ENCODE measurements around the gene ZCCHC17. TPM values are rescaled to one million over a fixed set of nuclear protein-coding genes. Genes with fewer than 3 reads are reported as not detected.

Gene ZCCHC17
- total and polyA plus RNA-seq, 2 donors = 32.6 to 35.4 TPM

DNA sequence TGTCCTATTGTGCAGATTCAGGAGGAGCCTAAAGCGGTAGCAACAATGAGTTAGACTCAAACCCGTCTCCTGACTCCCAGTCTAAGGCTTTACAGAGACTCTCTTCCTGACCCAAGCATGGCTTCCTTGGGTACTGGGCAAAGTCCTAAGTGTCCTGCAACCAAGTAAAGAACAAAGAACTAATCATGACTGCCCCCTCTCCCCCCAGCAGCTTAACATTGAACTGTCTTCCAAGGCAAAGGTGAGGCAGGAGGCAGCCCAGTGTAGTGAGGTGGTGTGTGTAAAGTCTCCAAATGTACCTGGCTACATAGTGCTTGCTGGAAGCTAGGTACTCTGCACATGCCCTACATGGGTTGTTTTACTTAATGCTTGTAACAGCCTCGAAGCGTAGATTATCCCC is 73.7 kb downstream of the ZCCHC17 start:
- DNase-seq (ENCODE audit: low read depth in 6 of 9, low spot score in 9 of 9) = no peak
- Histone ChIP-seq H3K9me3 (ENCODE audit: control insufficient read depth in 2 of 2, insufficient read depth in 1 of 2, low read length in 1 of 2) (no peaks in the 10 kb centered on the region), H3K4me3 (ENCODE audit: low read length in 2 of 2) (no peak overlapping the region), H3K27me3 (ENCODE audit: control insufficient read depth in 2 of 2, insufficient read depth in 1 of 2, low read length in 1 of 2) (peaks cover 0 to 15% of the 10 kb centered on the region in 2 donors), H3K36me3 (ENCODE audit: control insufficient read depth in 2 of 2, insufficient read depth in 2 of 2, low read length in 1 of 2) (peaks cover 4 to 14% of the 10 kb centered on the region in 2 donors), H3K4me1 (ENCODE audit: control insufficient read depth in 2 of 2, insufficient read depth in 2 of 2, low read length in 2 of 2) (peaks cover 4 to 14% of the 10 kb centered on the region in 2 donors), H3K27ac (ENCODE audit: low read depth in 1 of 2, low read length in 1 of 2) (no peak overlapping the region)
- WGBS = 98% methylated on average over 4 of the region's 4 CpGs

DNA sequence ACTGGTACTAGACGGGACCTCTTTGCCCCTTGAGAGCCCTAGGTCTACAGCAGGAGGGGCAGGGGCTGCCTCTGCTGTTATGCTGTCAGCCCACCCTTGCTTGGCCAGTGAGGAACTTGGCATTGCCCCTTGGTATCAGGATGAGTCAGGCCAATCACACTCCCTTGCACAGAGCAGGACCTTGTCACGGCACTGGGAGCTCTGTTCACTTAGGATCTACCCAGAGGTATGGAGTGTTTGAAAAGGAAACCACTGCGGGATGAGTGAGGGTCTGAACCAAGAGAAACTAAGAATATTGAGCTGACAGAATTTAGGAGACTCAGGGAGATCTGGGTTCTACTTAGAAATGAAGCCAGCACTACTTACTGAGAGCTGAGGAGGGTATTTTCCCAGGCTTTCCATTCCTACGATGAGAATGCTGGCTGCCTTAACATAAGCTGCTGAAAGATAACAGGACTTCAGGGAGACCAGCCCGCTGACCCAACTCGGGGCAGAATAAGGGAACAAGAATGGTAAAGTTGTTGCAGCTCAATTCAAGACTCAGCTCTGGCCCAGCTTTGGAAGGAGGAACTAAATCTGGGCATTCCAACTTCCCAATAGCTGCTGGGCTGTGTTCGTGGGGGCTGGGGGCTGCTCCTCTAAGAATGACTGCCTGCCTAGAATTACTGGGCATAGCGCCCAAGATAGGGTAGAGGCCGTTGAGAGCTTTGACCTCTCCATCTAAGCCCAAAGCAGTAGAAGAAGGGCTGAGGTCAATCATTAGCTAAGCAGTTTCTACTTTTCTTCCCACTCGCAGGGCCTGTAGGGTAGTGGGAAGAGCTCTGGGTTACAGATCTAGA is 74.5 kb downstream of the ZCCHC17 start:
- 87% methylated on average over 10 of the region's 10 CpGs for WGBS
- H3K4me1 ChIP-seq (ENCODE audit: control insufficient read depth in 2 of 2, insufficient read depth in 2 of 2, low read length in 2 of 2) = peaks cover 4 to 14% of the 10 kb centered on the region in 2 donors
- no peaks in the 10 kb centered on the region for H3K9me3 ChIP-seq (ENCODE audit: control insufficient read depth in 2 of 2, insufficient read depth in 1 of 2, low read length in 1 of 2)
- no peak overlapping the region for H3K4me3 ChIP-seq (ENCODE audit: low read length in 2 of 2)
- no peak for DNase-seq (ENCODE audit: low read depth in 6 of 9, low spot score in 9 of 9)
- peaks cover 0 to 15% of the 10 kb centered on the region in 2 donors for H3K27me3 ChIP-seq (ENCODE audit: control insufficient read depth in 2 of 2, insufficient read depth in 1 of 2, low read length in 1 of 2)
- peaks cover 0 to 8% of the 10 kb centered on the region in 2 donors for H3K36me3 ChIP-seq (ENCODE audit: control insufficient read depth in 2 of 2, insufficient read depth in 2 of 2, low read length in 1 of 2)
- no peak overlapping the region for H3K27ac ChIP-seq (ENCODE audit: low read depth in 1 of 2, low read length in 1 of 2)

DNA sequence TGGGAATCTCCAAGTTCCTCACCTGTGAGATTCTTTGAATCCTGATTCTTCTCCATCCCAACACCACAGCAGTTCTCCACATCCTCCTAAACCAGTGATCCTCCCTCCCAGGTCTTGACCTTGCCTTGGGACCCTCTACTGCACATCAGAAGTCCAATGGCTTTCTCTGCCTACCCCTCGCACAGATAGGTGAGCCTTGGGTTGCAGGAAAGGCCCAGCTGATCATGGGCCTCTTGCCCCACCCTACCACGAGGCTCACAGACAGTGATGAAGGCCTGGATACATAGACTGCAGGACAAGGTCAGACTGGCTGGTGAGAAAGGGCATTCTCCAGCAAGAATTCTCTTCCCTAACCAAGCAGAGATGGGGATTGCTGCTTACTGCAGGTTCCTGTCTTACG is 75.2 kb downstream of the ZCCHC17 start:
- Histone ChIP-seq H3K27ac (ENCODE audit: low read depth in 1 of 2, low read length in 1 of 2) (no peak overlapping the region), H3K4me3 (ENCODE audit: low read length in 2 of 2) (no peak overlapping the region), H3K27me3 (ENCODE audit: control insufficient read depth in 2 of 2, insufficient read depth in 1 of 2, low read length in 1 of 2) (peaks cover 0 to 15% of the 10 kb centered on the region in 2 donors), H3K36me3 (ENCODE audit: control insufficient read depth in 2 of 2, insufficient read depth in 2 of 2, low read length in 1 of 2) (peaks cover 0 to 3% of the 10 kb centered on the region in 2 donors), H3K9me3 (ENCODE audit: control insufficient read depth in 2 of 2, insufficient read depth in 1 of 2, low read length in 1 of 2) (peaks cover 0 to 3% of the 10 kb centered on the region in 2 donors), H3K4me1 (ENCODE audit: control insufficient read depth in 2 of 2, insufficient read depth in 2 of 2, low read length in 2 of 2) (peaks cover 4 to 14% of the 10 kb centered on the region in 2 donors)
- no peak for DNase-seq (ENCODE audit: low read depth in 6 of 9, low spot score in 9 of 9)
- whole genome bisulfite sequencing = 96% methylated on average over 3 of the region's 3 CpGs

DNA sequence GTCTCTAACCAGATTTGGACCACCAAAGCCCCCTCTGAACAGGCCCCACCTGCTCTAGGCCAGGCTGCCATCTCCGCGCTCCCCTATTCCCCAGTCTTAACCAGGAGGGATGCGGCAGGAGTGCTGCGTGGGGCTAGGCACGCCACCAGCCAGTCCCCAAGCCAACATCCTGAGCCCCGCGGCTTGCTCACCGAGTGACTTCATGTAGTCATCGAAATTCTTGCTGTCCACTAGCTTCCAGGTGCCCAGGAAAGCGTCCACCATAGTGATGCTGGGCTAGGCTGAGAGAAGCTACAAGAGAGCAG is 75.9 kb downstream of the ZCCHC17 start:
- DNase-seq (ENCODE audit: low read depth in 6 of 9, low spot score in 9 of 9) = no peak
- H3K36me3 ChIP-seq (ENCODE audit: control insufficient read depth in 2 of 2, insufficient read depth in 2 of 2, low read length in 1 of 2) = no peaks in the 10 kb centered on the region
- H3K4me1 ChIP-seq (ENCODE audit: control insufficient read depth in 2 of 2, insufficient read depth in 2 of 2, low read length in 2 of 2) = peaks cover 4 to 14% of the 10 kb centered on the region in 2 donors
- no peak overlapping the region for H3K27ac ChIP-seq (ENCODE audit: low read depth in 1 of 2, low read length in 1 of 2)
- peaks cover 0 to 3% of the 10 kb centered on the region in 2 donors for H3K9me3 ChIP-seq (ENCODE audit: control insufficient read depth in 2 of 2, insufficient read depth in 1 of 2, low read length in 1 of 2)
- peak overlapping the region in 1 of 2 donors; percentile 38 for H3K4me3 ChIP-seq (ENCODE audit: low read length in 2 of 2)
- WGBS = 57% methylated on average over 10 of the region's 10 CpGs
- peaks cover 0 to 15% of the 10 kb centered on the region in 2 donors for H3K27me3 ChIP-seq (ENCODE audit: control insufficient read depth in 2 of 2, insufficient read depth in 1 of 2, low read length in 1 of 2)

DNA sequence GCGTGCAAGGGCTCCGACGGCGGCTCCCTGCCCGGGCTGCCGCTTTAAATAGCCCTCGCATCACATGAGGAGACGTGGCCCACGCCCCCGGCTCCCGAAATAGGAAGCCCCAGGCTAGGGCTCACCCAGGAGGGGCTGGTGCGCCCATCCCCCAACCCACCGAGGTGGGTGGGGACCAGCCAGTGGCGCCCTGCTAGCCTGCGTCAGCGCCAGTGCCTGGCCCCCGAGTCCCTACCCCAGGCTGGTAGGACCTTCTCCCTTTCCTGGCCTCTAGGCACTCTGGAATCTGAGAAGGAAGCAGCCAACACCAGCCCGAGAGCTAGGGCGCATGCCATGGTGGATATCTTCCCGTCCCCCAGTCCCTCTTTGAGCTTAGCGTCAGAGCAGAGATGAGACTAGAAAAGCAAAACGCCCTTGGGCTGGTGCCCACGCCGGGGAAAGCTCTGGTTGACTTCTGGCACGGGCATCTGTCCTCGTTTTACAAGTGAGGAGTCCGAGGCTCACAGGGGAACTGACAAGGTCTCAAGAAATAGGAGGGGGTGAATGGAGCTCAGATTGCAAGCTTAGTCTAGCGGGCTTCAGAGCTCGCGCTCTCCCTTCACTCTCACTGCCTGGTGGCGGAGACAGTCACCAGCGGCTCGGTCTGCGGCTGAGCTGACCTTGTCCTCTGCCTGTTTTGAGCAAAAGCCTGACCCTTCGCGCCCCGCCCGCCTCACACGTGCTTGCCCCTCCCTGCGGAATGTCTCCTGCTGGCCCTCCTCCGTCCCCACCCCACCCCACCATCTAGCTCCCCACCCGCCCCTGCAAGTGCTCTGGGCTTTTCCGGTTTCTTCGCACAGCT is 76.4 kb downstream of the ZCCHC17 start, which contains the start of gene FABP3:
FABP3 (minus strand) TSS at position 21 of the 841 bp plus-strand sequence. CDS start 62 bp downstream, outside the sequence.
- peaks cover 4 to 14% of the 10 kb centered on the region in 2 donors for H3K4me1 ChIP-seq (ENCODE audit: control insufficient read depth in 2 of 2, insufficient read depth in 2 of 2, low read length in 2 of 2)
- DNase-seq (ENCODE audit: low read depth in 6 of 9, low spot score in 9 of 9) = peak in 6 of 9 donors; percentile 15 to 47 (median 24)
- WGBS = 3% methylated on average over 44 of the region's 44 CpGs

DNA sequence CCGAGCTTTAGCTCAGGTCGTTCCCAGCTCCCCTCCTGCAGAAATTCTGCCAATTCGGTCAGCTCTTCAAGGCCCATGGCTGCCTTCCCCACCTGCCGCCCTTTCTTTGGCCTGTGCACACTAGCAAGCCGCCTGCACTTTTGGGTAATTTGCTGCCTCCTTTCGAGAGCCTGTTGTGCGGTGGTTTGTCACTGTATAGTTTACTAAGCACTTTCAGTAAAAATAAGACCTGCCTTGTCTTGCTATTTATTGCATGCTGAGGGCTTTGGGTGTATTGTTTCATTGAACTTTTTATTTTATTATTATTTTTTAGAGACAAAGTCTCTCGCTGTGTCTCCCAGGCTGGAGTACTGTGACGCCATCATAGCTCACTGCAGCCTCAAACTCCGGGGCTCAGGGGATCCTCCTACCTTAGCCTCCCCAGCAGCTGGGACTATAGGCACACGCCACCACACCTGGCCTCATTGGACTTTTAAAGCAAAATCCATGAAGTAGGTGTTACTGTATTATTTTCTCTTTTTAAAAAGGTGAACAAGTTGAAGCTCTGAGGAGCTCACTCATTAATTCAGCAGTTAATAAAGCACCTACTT is 77.2 kb downstream of the ZCCHC17 start:
- peak in 1 of 9 donors; percentile 45 for DNase-seq (ENCODE audit: low read depth in 6 of 9, low spot score in 9 of 9)
- peak overlapping the region; percentile 38 to 43 for H3K4me3 ChIP-seq (ENCODE audit: low read length in 2 of 2)
- WGBS = 39% methylated on average over 11 of the region's 11 CpGs

More for the DNA sequence above, 76.4 kb downstream of the ZCCHC17 start, which contains the start of gene FABP3:
- no peaks in the 10 kb centered on the region for H3K36me3 ChIP-seq (ENCODE audit: control insufficient read depth in 2 of 2, insufficient read depth in 2 of 2, low read length in 1 of 2)
- peaks cover 0 to 15% of the 10 kb centered on the region in 2 donors for H3K27me3 ChIP-seq (ENCODE audit: control insufficient read depth in 2 of 2, insufficient read depth in 1 of 2, low read length in 1 of 2)
- H3K4me3 ChIP-seq (ENCODE audit: low read length in 2 of 2) = peak within 1 kb of the TSS; percentile 38 to 43
- peak within 1 kb of the TSS in 1 of 2 donors; percentile 64 for H3K27ac ChIP-seq (ENCODE audit: low read depth in 1 of 2, low read length in 1 of 2)
- peaks cover 0 to 3% of the 10 kb centered on the region in 2 donors for H3K9me3 ChIP-seq (ENCODE audit: control insufficient read depth in 2 of 2, insufficient read depth in 1 of 2, low read length in 1 of 2)

DNA sequence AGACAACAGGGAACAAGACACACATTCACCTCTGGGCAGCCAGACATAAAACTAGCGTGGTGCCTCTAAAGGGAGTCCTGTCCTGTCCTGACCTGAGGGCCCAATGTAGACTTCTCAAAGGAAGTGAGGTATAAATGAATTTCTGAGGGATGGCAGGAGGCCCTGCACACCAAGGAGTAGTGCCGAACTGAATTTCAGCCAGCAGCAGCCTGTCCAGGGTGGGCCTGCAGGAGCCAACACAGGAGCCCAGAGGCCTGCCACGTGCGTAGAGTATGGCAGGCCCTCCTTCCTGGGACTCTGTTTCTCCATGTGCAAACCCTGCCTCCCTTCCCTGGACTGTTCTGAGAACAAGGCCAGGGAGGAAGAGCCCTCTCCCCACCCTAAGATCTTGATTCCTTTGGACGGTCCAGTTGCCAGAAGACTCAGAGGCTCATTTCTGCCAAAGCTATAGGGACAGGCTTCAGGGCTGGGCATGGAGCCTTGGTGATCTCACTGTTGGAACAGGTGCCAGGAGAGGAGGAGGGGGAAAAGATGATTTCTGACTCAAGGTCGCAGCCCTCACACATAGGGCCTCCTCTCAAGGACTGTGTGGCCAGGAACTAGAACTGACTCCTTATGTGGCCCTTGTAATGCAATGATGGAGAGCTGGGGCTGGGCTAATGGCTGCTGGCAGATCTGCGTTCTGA is 77.8 kb downstream of the ZCCHC17 start:
- H3K4me3 ChIP-seq (ENCODE audit: low read length in 2 of 2) = no peak overlapping the region
- H3K27ac ChIP-seq (ENCODE audit: low read depth in 1 of 2, low read length in 1 of 2) = no peak overlapping the region
- WGBS = 95% methylated on average over 7 of the region's 7 CpGs
- peaks cover 0 to 3% of the 10 kb centered on the region in 2 donors for H3K9me3 ChIP-seq (ENCODE audit: control insufficient read depth in 2 of 2, insufficient read depth in 1 of 2, low read length in 1 of 2)
- H3K27me3 ChIP-seq (ENCODE audit: control insufficient read depth in 2 of 2, insufficient read depth in 1 of 2, low read length in 1 of 2) = peaks cover 0 to 15% of the 10 kb centered on the region in 2 donors
- peaks cover 4 to 14% of the 10 kb centered on the region in 2 donors for H3K4me1 ChIP-seq (ENCODE audit: control insufficient read depth in 2 of 2, insufficient read depth in 2 of 2, low read length in 2 of 2)
- no peaks in the 10 kb centered on the region for H3K36me3 ChIP-seq (ENCODE audit: control insufficient read depth in 2 of 2, insufficient read depth in 2 of 2, low read length in 1 of 2)
- no peak for DNase-seq (ENCODE audit: low read depth in 6 of 9, low spot score in 9 of 9)

More for the DNA sequence above, 77.2 kb downstream of the ZCCHC17 start:
- H3K36me3 ChIP-seq (ENCODE audit: control insufficient read depth in 2 of 2, insufficient read depth in 2 of 2, low read length in 1 of 2) = no peaks in the 10 kb centered on the region
- H3K27me3 ChIP-seq (ENCODE audit: control insufficient read depth in 2 of 2, insufficient read depth in 1 of 2, low read length in 1 of 2) = peaks cover 0 to 15% of the 10 kb centered on the region in 2 donors
- H3K27ac ChIP-seq (ENCODE audit: low read depth in 1 of 2, low read length in 1 of 2) = no peak overlapping the region
- H3K9me3 ChIP-seq (ENCODE audit: control insufficient read depth in 2 of 2, insufficient read depth in 1 of 2, low read length in 1 of 2) = peaks cover 0 to 3% of the 10 kb centered on the region in 2 donors
- peaks cover 4 to 14% of the 10 kb centered on the region in 2 donors for H3K4me1 ChIP-seq (ENCODE audit: control insufficient read depth in 2 of 2, insufficient read depth in 2 of 2, low read length in 2 of 2)

DNA sequence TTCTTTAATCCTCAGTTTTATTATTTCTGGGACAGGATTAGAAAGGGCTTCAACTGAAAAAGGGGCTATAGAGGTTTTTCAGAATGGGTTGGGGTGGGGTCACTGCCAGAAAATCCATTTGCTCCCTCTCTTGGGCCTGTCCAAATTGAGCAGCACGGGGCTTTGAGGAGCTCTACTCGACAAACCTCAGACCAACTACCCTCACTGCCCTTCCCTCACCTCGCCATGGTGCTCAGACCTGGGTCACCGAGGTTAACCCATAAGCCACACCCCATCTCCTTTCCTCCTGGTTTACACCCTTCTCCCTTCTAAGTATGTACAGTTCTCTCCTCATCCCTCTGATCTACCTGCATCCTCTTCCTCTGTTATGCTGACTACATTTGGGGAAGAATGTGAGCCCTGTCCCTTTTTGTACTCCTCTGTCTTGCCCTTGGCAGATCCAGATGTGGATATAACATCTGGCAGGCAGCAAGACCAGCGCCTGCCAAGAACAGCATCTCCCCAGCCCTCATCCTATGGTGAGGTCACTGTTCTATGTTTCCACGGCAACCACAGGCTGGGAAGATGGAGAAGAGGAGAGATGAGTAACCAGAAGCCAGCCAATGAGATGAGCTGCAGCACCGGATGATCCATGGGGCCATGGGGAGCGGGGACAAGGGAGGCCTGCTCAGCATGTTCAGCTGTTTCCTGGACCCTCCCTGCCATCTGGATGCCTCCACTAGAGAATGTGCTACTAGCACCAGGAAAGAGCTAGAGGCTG is 79.7 kb downstream of the ZCCHC17 start:
- DNase-seq (ENCODE audit: low read depth in 6 of 9, low spot score in 9 of 9) = no peak
- WGBS = 94% methylated on average over 8 of the region's 8 CpGs

More for the DNA sequence above, 79.7 kb downstream of the ZCCHC17 start:
- peaks cover 4 to 14% of the 10 kb centered on the region in 2 donors for H3K4me1 ChIP-seq (ENCODE audit: control insufficient read depth in 2 of 2, insufficient read depth in 2 of 2, low read length in 2 of 2)
- peaks cover 0 to 15% of the 10 kb centered on the region in 2 donors for H3K27me3 ChIP-seq (ENCODE audit: control insufficient read depth in 2 of 2, insufficient read depth in 1 of 2, low read length in 1 of 2)
- H3K27ac ChIP-seq (ENCODE audit: low read depth in 1 of 2, low read length in 1 of 2) = no peak overlapping the region
- peaks cover 0 to 3% of the 10 kb centered on the region in 2 donors for H3K9me3 ChIP-seq (ENCODE audit: control insufficient read depth in 2 of 2, insufficient read depth in 1 of 2, low read length in 1 of 2)
- H3K36me3 ChIP-seq (ENCODE audit: control insufficient read depth in 2 of 2, insufficient read depth in 2 of 2, low read length in 1 of 2) = no peaks in the 10 kb centered on the region
- no peak overlapping the region for H3K4me3 ChIP-seq (ENCODE audit: low read length in 2 of 2)
